Activated CD8-positive, alpha-beta T cell treated with anti-CD3 and anti-CD28 coated beads for 36 hours (primary cell): ENCODE results near the gene EEF2K. TPM values are rescaled to one million over a fixed set of nuclear protein-coding genes. Genes with fewer than 3 reads are reported as not detected.

Source experiments
- ATAC-seq: fragments of 200-7000 bp; cut with Tn5 transposase; one replicate; pipeline ENCODE4 v1.10.0; 2021; ENCODE audit warnings: mild to moderate bottlenecking, moderate library complexity
- CTCF ChIA-PET: fragments of 350-600 bp; sonication (Branson Sonifier 250); formaldehyde crosslinking; loops from one replicate; lab custom pipeline; 2021; ENCODE audit warnings: antibody characterized with exemption; lab: Charles Lee
- POLR2A ChIA-PET: fragments of 350-600 bp; sonication (Branson Sonifier 250); formaldehyde crosslinking; loops from one replicate; lab custom pipeline; 2021; ENCODE audit warnings: antibody characterized with exemption; lab: Charles Lee
- DNase-seq: peaks from one replicate; pipeline ENCODE4 v3.0.0-alpha.2; 2020
- H3K27ac Mint-ChIP-seq: one replicate; pipeline ENCODE4 v1.8.0; 2021; ENCODE audit warnings: mild to moderate bottlenecking, mixed read lengths
- H3K27me3 Mint-ChIP-seq: one replicate; pipeline ENCODE4 v1.8.0; 2021; ENCODE audit warnings: mixed read lengths
- H3K36me3 Mint-ChIP-seq: one replicate; pipeline ENCODE4 v1.8.0; 2021; ENCODE audit warnings: low read depth, mixed read lengths
- H3K4me1 Mint-ChIP-seq: one replicate; pipeline ENCODE4 v1.8.0; 2021; ENCODE audit warnings: low read depth, mixed read lengths
- H3K4me3 Mint-ChIP-seq: one replicate; pipeline ENCODE4 v1.8.0; 2021; ENCODE audit warnings: mild to moderate bottlenecking, moderate library complexity, mixed read lengths
- H3K9me3 Mint-ChIP-seq: one replicate; pipeline ENCODE4 v1.8.0; 2021; ENCODE audit warnings: mixed read lengths
- CTCF ChIP-seq: fragments of 200-600 bp; IDR thresholded peaks from one replicate; pipeline ENCODE4 v1.8.0; 2022; ENCODE audit warnings: antibody characterized with exemption, mild to moderate bottlenecking
- intact Hi-C: fragments of 100-400 bp; cut with micrococcal nuclease; formaldehyde crosslinking; loops from one replicate; pipeline ENCODE4 v1.10.0; 2022
- total RNA-seq, 2 experiments: library from RNA; stranded (reverse); gene quantifications; one replicate each; pipeline ENCODE4 v1.2.3, GENCODE V29; 2021

EEF2K gene
- total RNA-seq, 2 experiments from 2014 or later: 28.6 to 31.2 TPM

GRCh38 chr16:22333457-22333994 is 127.4 kb downstream of the EEF2K start:
- no peak for DNase-seq
- Mint-ChIP-seq H3K4me1 (peaks cover 16% of the 10 kb centered on the region), H3K27me3 (no peaks in the 10 kb centered on the region), H3K9me3 (peaks cover 16% of the 10 kb centered on the region), H3K36me3 (peaks cover 82% of the 10 kb centered on the region), H3K27ac (peak overlapping the region; percentile 13), H3K4me3 (no peak overlapping the region)
- ChIA-PET CTCF (no interaction called here), POLR2A (no interaction called here)
- no peak for ATAC-seq
- intact Hi-C loops: no loop called here
- no peak for TF ChIP-seq CTCF

- intact Hi-C loops: no loop called here
- Mint-ChIP-seq H3K4me3 (no peak overlapping the region), H3K9me3 (peaks cover 25% of the 10 kb centered on the region), H3K27me3 (no peaks in the 10 kb centered on the region), H3K27ac (no peak overlapping the region), H3K4me1 (peaks cover 17% of the 10 kb centered on the region), H3K36me3 (peaks cover 80% of the 10 kb centered on the region)
- ATAC-seq (no peak), DNase-seq (no peak)
- POLR2A ChIA-PET: no interaction called here
- CTCF ChIA-PET: no interaction called here
- TF ChIP-seq CTCF: no peak
Observed at GRCh38 chr16:22335668-22336246, 129.7 kb downstream of the EEF2K start.

GRCh38 chr16:22336581-22336980 is 130.5 kb downstream of the EEF2K start:
- peaks cover 83% of the 10 kb centered on the region for H3K36me3 Mint-ChIP-seq
- no peaks in the 10 kb centered on the region for H3K27me3 Mint-ChIP-seq
- H3K4me3 Mint-ChIP-seq: no peak overlapping the region
- intact Hi-C loops: no loop called here
- H3K9me3 Mint-ChIP-seq: peaks cover 25% of the 10 kb centered on the region
- H3K27ac Mint-ChIP-seq: no peak overlapping the region
- TF ChIP-seq CTCF: no peak
- ChIA-PET POLR2A (interaction anchor here (0.6 to 2.5 kb wide), 3 partner anchors 12 to 66 kb away, joined by 3 to 11 read pairs (median 4); no protein-coding TSS in a partner anchor), CTCF (interaction anchor here (1.2 to 3.0 kb wide), 2 partner anchors 18 to 37 kb away, joined by 4 to 13 read pairs; no protein-coding TSS in a partner anchor)
- DNase-seq (no peak), ATAC-seq (no peak)
- peaks cover 17% of the 10 kb centered on the region for H3K4me1 Mint-ChIP-seq

GRCh38 chr16:22337045-22337444 is 131.0 kb downstream of the EEF2K start:
- ChIA-PET CTCF (interaction anchor here (0.7 to 3.0 kb wide), 6 partner anchors 13 to 37 kb away, joined by 3 to 13 read pairs (median 3); no protein-coding TSS in a partner anchor), POLR2A (interaction anchor here (0.5 to 2.5 kb wide), 5 partner anchors 12 to 66 kb away, joined by 3 to 11 read pairs (median 4); no protein-coding TSS in a partner anchor)
- intact Hi-C loops: no loop called here
- Mint-ChIP-seq H3K9me3 (peaks cover 25% of the 10 kb centered on the region), H3K4me1 (peaks cover 18% of the 10 kb centered on the region), H3K4me3 (no peak overlapping the region), H3K36me3 (peaks cover 83% of the 10 kb centered on the region), H3K27ac (no peak overlapping the region), H3K27me3 (no peaks in the 10 kb centered on the region)
- DNase-seq (no peak), ATAC-seq (no peak)
- TF ChIP-seq CTCF: no peak
